AG09319 (cell line): ENCODE data around the gene ASB2.

ENCODE experiments used
- DNase-seq: peaks from one replicate; pipeline ENCODE4 v3.0.0-alpha.2; 2010; ENCODE audit warnings: low read depth; ENCODE audit errors: extremely low read depth
- TF ChIP-seq, protein P1 (sequence below): IDR thresholded peaks from 2 replicates; pipeline ENCODE4 v1.5.1; 2011; ENCODE audit warnings: low read depth, mild to moderate bottlenecking, inconsistent platforms, low read length, moderate library complexity

The ASB2 gene

DNA sequence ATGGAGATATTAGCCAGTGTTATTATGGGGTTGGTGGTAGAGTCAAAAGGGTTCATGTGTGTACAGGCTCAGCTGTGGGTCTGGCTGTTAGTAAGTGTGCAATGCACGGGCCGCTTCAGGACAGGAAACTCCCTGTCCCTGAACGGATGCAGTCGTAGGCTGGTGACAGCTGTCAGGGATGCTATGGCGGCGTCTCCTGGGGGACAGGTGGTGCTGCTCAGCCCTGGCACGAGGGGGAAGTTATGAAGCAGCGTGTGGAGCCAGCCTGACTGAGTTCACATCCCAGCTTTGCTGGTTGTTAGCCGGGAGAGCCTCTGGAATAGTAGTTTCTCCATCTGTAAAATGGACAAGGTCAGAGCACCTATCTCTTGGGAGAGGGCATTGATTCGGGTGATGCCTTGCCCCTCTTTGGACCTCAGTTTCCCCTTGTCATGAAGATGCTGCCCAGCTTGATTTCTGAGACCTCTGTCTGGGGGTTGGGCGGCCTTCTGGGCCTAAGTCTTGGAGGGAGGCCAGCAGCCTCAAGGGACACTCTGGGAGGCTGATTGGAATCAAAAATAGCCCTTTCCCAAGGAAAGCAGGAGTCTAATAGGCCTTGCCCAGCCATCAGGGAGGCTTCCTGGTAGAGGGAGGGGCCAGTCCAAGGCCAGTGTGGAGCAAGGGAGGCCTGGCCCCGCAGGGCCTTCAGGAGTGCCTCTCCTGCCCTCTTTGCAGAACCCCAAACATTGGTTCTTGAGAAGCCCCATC is 7.1 kb downstream of the ASB2 start:
- TF ChIP-seq, protein P1, sequence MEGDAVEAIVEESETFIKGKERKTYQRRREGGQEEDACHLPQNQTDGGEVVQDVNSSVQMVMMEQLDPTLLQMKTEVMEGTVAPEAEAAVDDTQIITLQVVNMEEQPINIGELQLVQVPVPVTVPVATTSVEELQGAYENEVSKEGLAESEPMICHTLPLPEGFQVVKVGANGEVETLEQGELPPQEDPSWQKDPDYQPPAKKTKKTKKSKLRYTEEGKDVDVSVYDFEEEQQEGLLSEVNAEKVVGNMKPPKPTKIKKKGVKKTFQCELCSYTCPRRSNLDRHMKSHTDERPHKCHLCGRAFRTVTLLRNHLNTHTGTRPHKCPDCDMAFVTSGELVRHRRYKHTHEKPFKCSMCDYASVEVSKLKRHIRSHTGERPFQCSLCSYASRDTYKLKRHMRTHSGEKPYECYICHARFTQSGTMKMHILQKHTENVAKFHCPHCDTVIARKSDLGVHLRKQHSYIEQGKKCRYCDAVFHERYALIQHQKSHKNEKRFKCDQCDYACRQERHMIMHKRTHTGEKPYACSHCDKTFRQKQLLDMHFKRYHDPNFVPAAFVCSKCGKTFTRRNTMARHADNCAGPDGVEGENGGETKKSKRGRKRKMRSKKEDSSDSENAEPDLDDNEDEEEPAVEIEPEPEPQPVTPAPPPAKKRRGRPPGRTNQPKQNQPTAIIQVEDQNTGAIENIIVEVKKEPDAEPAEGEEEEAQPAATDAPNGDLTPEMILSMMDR: no peak
- no peak for DNase-seq

DNA sequence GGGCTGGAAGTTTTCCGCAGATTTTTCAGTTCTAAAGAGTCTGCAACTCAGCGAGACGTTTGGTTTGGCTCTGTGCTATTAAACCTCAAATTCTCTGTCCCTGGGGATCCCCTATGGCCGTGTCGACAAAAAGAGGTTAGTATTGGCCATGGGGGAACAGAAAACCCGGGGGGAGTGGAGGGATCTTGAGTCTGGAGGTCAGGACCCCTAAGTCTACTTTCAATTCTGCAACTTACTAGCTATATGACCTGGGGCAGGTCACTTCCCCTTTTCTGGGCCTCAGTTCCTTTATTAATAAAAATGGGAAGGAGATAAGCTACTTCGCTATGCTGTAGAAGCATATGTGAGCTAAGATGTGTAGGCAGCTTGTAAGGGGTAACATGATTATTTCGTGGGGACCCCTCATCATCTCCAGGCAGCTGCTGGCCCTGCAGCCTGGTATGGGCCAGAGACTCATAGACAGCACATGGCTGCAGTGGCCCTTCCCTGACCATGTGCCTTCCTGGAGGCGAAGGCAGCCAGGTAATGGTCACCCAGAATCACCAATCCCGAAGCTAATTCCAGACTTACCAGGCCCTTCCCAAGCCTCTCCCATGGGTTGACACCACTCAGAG is 8.6 kb downstream of the ASB2 start:
- DNase-seq: no peak
- TF ChIP-seq, protein P1: no peak

DNA sequence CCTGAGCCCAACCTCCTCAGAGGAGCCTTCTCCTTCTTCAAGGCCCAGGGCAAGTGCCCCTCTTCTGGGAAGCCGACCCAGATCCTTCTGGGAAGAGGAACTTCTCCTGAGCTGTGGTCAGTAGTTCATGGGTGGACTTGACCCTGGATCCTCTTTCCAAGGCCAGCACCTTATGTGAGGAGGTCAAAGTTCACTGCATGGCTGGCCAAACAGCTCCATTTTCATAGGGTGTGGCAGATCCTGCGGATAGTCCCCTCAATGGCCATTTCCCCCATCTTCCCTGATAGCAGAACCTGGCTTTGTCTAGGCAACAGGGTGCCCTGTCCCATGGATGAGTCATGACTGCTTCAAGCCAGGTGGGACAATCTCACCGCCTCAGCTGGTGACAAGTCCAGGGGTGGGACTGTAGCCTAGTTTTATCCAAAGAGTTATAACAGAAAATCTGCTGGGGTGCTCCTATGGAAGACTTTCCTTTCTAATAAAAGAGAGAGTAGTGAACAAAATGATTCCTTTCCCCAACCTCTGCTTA is 10.4 kb downstream of the ASB2 start:
- DNase-seq: no peak
- TF ChIP-seq, protein P1: no peak

DNA sequence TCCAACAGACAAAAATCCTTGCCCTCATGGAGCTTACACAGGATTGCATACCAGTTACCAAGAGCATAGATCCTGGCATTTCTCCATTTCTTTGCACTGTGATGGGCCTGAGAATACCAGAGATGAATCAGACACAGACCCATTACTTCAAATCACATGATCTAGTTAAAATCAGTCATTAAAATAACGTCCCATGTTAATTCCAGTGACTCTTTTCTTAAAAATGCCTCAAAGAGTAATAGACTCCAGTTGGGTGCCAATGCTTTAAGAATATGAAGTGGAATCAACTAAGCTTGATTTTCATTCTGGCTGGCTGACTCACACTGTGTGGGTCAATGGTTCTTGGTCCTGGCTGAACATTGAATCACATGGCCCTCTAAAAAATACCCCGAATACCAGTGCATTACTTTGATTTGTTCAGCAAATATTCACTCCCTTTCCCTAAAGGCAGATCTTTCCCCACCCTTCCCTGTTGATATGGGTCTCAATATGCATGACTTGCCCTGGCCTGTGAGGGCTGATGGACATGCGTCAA is 11.0 kb downstream of the ASB2 start:
- TF ChIP-seq, protein P1: no peak
- peak; percentile 72 for DNase-seq

DNA sequence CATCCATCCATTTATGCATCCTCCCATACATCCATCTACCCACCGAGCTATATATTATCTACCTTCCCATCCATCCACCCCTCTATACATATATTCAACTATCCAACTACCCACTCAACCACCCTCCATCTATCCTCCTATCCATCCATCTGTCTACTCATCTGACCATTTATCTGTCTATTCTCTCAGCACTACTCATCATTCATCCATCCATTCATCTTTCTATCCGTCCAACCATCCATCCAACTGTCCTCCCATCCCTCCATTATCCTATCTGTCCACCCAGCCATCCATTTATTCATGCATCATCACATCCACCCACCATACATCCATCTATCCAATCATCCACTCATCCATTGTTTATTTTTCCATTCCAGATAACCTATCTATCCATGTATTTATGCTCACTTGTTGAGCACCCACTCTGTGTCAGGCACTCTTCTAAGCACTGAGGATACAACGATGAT is 11.5 kb downstream of the ASB2 start:
- no peak for DNase-seq
- TF ChIP-seq, protein P1: no peak

DNA sequence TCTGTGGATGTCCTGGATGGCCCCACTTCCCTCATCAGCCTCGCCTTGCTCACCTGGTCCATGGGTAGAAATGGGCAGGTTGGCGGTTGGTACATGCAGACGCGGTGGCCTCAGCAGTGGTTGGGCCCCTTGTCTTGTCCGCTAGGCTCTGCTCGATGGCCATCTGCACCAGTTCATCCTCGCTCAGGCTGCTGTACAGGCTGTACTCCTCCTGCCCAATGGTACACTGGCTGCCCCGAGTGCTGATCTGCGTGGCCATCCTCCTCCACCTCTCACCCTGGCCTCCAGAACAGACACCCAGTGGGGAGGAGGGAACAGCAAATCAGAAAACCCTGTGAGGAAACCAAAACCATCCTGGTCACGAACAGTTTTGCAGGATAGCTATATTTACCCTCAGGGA is 12.1 kb downstream of the ASB2 start:
- TF ChIP-seq, protein P1: no peak
- DNase-seq: no peak

DNA sequence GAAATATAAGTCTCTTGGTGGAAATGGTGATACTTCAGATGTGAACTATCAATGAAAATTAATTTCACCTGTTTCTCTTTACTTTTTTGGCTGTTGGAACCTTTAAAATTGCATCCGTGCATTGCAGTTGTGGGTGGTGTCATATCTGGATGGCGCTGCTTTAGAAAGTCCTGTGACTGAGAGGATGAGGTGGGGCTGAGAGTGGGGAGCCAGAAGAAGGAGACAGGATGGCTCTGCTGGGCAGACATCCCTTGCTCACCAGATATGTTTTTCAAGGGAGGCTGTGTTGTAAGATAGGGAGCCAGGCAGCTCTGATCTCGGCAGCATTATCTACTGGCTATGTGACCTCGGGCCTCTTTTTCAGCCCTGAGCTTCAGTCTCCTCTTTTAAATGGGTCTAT is 12.7 kb downstream of the ASB2 start:
- TF ChIP-seq, protein P1: no peak
- DNase-seq: no peak
